Transverse colon (tissue), 4 donors: ENCODE data around the gene POLR1F.

Experiments
- EP300 ChIP-seq: sonication (generic); formaldehyde crosslinking; IDR thresholded peaks from one replicate; pipeline ENCODE4 v1.6.1; 2017; ENCODE audit warnings: antibody characterized with exemption, low read depth
- POLR2A ChIP-seq: fragments of 450-650 bp; IDR thresholded peaks from one replicate; pipeline ENCODE4 v1.6.1; 2016; ENCODE audit warnings: antibody characterized with exemption, mild to moderate bottlenecking, moderate library complexity
- POLR2AphosphoS5 ChIP-seq, 3 donors: sonication (generic); formaldehyde crosslinking; IDR thresholded peaks; one replicate each; pipeline ENCODE4 v1.6.1; 2016; ENCODE audit warnings: antibody characterized with exemption in 3 of 3
- TF ChIP-seq, protein P1 (sequence below), 5 experiments: fragments of 200-600 bp in 3 of 5; fragments of 450-650 bp in 2 of 5; sonication (generic) in 3 of 5; IDR thresholded peaks; 1 replicate in 2 of 5; 2 replicates in 3 of 5; pipeline ENCODE4 v1.5.1; 2016 to 2017; ENCODE audit warnings: antibody characterized with exemption in 5 of 5, inconsistent platforms in 3 of 5, mild to moderate bottlenecking in 2 of 5, moderate library complexity in 1 of 5

DNA sequence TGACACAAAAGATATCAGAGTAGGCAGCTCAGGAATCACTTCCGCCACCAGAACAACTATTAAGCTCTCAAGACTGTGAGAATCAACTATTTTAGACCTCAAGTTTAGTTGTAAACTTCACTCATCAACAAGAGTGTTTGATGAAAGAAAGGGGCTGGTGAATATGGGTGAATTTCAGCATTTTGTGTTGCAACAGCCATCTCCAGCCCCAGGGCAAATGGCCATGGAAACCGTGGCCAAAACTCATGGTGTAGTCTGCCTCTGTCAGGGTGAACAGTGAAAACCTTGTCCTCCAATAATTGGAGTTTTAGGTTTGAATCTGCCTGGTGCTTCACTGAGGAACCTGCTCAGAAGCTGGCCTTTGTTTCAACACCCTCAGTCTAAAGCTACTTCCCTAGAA, 60.0 kb downstream of the POLR1F start:
- TF ChIP-seq, protein P1, sequence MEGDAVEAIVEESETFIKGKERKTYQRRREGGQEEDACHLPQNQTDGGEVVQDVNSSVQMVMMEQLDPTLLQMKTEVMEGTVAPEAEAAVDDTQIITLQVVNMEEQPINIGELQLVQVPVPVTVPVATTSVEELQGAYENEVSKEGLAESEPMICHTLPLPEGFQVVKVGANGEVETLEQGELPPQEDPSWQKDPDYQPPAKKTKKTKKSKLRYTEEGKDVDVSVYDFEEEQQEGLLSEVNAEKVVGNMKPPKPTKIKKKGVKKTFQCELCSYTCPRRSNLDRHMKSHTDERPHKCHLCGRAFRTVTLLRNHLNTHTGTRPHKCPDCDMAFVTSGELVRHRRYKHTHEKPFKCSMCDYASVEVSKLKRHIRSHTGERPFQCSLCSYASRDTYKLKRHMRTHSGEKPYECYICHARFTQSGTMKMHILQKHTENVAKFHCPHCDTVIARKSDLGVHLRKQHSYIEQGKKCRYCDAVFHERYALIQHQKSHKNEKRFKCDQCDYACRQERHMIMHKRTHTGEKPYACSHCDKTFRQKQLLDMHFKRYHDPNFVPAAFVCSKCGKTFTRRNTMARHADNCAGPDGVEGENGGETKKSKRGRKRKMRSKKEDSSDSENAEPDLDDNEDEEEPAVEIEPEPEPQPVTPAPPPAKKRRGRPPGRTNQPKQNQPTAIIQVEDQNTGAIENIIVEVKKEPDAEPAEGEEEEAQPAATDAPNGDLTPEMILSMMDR (IDR thresholded peaks at IDR 0.05): no peak
- no peak for TF ChIP-seq POLR2A
- no peak for TF ChIP-seq POLR2AphosphoS5 (IDR thresholded peaks at IDR 0.05)
- TF ChIP-seq EP300: no peak
